HG03064 (cell line): ENCODE measurements around the gene ITPK1.
"Not testable (repeated sequence)": the region's sequence is repeated elsewhere in the genome, so short reads cannot be mapped to it uniquely, and the experiment has no call there.

ENCODE experiments used
- ATAC-seq: cut with Tn5 transposase; IDR thresholded peaks from one replicate; pipeline ENCODE4 v1.9.1; 2021; ENCODE audit warnings: low read depth; ENCODE audit not compliant: unreplicated experiment

Gene ITPK1

DNA sequence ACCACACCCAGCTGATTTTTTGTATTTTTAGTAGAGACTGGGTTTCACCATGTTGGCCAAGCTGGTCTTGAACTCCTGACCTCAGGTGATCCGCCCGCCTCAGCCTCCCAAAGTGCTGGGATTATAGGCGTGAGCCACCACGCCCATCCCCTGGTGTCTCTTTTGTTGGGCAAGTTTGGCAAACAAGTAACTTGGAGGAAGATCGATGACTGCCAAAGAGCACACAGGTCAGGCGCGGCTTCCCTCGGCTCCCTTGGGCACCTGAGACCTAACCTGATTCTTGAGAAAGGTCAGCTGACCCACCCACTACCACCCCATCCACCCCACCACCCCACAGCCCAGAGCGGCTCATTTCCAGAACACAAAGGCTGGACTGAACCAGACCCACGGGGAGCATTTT lies 9.9 kb downstream of the ITPK1 start:
- ATAC-seq: not testable (repeated sequence)

DNA sequence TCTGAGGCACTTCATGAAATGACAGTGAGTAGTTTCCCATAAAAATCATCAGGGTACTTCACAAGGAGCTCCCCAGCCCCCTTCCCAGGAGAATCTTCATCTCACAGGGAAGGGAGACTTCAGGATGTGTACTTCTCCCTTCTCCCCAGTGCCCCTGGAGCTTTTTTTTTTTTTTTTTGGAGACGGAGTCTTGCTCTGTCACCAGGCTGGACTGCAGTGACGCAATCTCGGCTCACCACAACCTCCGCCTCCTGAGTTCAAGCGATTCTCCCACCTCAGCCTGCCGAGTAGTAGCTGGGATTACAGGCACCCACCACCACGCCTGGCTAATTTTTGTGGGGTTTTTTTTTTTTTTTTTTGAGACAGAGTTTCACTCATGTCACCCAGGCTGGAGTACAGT lies 10.4 kb downstream of the ITPK1 start:
- ATAC-seq: no peak

DNA sequence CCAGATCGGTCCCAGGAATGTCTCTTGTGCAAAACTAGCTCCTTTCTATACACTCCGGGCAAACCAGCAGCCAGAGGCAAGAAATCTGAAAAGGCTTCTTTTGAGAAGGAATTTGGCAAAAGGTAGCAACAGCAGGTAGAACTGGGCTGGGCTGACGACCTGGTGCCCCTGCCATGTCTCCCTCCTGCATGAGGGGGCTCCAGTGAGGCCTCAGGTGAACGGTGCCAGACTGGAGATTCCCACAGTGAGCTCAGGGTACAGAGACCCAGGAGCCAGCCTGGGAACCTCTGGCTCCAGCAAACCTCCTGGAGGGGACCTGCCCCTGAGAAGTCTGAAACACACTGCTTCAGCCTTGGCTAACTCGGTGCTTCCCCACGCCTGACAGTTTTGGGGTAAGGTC lies 10.8 kb downstream of the ITPK1 start:
- ATAC-seq: no peak

- peak; percentile 96 for ATAC-seq
These were observed 12.2 kb downstream of the ITPK1 start for GRCh38 chr14:93103392-93104080.

DNA sequence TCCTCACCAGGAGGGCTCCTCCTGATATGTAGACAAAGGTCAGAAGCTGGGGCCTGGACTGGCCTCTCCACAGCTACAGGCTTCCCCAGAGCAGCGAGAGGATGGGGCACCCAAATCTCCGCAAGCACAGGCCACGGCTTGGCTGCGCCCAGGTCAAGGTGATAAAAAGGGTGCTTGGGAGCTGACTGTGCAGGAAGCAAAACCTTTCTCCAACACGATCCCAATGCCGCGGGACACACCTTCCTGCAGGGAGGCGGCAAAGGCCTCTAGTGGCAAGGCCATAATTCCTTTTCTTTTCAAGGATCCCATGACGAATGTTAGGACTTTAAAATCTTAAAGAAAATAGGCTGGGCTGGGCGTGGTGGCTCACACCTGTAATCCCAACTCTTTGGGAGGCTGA lies 13.6 kb downstream of the ITPK1 start:
- no peak for ATAC-seq

DNA sequence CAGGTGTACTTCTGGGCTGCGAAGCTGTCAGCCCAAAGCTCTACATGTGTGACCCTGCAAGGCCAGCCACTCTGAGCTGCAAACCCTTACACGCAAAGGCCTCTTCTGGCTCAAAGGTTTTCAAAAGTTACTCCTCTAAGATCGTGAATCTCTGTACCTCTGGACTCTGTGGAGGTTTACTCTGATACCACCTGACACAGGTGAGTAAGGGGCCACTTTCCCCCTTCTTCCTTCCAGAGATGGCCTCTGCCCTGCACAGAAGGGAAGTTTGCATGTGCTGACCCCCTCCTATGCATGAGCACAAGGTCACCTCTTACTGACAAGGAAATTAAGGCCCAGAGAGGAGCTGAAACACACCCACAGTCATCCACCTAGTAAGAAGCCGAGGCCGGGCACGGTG lies 14.5 kb downstream of the ITPK1 start:
- no peak for ATAC-seq

- ATAC-seq: no peak
These were observed 15.2 kb downstream of the ITPK1 start for GRCh38 chr14:93100570-93100969.

DNA sequence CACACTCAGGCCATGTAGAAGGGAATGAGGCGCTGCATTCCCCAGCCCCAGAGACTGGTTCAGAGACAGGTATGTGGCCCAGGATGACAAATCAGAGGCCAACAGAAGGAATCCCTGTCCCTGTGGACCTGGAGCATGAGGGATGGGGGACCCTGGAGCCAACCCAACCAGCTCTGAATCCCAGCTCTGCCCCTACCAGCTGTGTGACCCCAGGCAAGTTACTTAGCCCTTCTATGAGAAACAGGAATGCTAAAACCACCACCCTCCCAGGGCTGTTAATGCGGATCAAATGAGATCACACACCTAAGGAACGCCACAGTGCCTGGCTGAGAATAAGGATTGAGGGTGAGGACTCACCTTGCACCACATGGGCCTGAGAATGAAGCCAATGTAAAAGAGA lies 15.6 kb downstream of the ITPK1 start:
- no peak for ATAC-seq

DNA sequence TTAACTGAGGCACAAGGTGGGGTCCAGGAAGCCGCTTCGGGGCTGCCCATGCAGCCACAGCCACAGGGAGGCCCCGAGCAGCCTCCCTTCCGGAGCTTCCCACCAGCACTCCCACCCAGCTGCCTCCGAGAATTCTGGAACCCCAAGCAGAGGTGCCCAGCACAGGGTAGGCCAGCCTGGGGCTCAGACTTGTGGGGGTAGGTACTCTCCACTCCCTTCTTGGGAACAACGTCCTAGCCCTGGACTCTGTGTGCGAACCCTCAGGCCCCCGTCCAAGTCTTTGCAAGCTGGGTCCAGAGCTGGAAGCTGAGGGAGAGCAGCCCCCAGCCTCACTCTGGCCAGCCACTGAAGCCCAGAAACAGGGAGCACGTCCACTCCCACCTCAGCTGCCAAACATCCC lies 16.1 kb downstream of the ITPK1 start:
- ATAC-seq: no peak

- no peak for ATAC-seq
These were observed 16.5 kb downstream of the ITPK1 start for GRCh38 chr14:93099196-93099595.

GRCh38 chr14:93096691-93097322 lies 18.9 kb downstream of the ITPK1 start:
- no peak for ATAC-seq

DNA sequence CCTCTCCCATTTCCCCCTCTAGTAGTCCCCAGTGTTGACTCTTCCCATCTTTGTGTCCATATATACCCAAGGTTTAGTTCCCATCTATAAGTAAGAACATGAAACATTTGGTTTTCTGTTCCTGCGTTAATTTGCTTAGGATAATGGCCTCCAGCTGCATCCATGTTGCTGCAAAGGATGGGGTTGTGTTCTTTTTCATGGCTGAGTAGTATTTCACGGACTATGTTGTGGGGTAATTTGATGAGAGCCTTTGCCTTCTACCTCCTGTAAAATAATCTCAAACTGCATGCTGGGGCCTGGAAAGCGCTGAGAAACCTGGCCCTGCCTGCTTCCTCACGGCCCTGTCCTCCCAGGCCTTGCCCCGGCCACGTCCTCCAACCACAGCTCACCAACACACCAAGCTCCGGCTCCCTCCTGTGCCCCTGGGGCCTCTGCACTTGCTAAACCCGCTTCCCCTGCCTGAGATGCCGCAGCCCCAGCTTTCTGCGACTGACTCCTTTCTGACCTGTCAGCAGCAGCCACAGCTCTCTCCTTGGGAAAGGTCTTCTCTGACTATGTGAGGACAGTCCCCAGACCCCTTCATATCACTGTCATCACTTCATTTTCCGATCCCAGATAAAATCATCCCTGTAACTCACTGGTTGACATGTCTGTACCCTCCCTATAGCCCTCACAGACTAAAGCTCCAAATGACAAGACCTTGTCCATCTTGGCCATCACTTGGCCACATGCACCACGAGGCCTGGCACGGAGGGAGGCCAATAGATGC lies 19.8 kb downstream of the ITPK1 start:
- no peak for ATAC-seq

- ATAC-seq: no peak
These were observed 21.4 kb downstream of the ITPK1 start for GRCh38 chr14:93094121-93094918.

DNA sequence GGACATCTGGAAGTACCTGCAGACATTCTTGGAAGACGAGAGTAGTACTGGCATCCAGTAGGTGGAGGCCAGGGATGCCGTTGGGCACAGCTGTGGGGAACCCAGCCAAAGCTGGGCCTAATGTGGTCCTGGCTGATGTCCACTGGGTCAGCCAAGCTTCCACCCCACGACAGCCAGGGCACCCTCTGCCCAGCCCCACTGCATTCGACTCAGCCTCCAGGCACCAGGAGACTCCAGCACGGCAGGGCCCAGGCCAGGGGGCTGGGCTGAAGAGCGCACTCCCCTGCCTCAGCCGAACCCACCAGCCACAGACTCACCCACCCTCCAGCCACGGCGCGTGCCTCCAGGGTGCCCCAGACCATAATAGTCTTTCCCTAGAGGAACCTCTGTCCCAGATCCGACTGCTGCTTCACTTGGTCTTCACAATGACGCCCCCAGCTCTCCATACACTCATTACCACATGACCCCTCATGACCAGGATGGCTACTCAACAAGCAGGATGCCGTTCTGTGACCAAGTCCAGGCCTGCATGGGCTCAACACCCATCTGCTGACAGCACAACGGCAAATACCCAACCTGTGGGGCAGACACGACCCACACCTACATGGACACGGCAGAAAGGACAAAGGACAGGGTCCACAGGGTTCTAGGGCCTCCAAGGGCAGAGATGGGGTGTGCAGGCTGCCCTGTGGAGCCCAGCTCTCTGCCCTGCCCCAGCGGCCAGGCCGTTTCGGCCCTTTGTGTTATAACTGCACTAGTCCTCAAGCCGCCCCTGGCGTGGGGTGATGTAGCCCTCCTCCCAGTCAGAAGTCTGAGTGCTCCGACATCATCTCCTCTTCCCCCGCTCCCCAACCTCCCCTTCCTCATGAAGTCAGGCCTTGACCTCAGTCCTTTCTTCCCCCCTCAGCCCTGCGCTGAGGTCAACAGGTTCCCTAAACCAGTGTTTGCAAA lies 22.8 kb downstream of the ITPK1 start:
- no peak for ATAC-seq

- ATAC-seq: no peak
These were observed 24.1 kb downstream of the ITPK1 start for GRCh38 chr14:93091666-93092065.

DNA sequence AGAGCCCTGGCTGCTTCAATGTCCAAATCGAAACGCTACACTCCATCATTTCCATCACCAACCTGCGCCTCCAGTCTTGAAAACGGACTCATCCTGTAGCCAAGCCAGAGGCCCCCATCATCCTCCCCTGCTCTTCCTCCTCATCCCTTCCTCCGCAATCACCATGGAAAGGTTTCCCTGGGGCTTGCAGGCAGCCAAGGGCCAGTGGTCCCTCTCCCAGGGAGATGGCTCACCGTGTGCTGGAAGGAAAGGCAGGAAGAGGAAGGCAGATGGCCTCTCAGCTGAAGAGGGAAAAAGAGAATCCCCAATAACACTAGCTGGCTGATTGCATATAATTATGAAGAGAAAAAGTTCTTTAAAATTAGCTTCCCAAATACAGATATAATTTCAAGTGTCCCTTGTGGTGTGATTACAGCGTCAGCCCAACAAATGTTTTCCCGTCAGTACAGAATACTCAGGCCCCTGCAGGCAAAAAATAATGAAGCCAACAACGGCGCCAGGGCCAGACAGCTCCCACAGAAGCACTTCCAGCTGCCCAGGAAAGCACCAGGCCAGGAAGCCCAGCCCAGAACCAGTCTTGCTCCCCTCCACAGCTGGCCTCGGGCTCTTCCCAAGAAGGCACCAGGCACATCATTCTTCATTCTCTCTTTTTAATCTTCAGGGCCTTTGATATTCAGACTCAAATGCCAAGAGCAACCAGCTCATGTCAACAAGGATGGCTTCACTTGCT lies 24.7 kb downstream of the ITPK1 start:
- no peak for ATAC-seq

DNA sequence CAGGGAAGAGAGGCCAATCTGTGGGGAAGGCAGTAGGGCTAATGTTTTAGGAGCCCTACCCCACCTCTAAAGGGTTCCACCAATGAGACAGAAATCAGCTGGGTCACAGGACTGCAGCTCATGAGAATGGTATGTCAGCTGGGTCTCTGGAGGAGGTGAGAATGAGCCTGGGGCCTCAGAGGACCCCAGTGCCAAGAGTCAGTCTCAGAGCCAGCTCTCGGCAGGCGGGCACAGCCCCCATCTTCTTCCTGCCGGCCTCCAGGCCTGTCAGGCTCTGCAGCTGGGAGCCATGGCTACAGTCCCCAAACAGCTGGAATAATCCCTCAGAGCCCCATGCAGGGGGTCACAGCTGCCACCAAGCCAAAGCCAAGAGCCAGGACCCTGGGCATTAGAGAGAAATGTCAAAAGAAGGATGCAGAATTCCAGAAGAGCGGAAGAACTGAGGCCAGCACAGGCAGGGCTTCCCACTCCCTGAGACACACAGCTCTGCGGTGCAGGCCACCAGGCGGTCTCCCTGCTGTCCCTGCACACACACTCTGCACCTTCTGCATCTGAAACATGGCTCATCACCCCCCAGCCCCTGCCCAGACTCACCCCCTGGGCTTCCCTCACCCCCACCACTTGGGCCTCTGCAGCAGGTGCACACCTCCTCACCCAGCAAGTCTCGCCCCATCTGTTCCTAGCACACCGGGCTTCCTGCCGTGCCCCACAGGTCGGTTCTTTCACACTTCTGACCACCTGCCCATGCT lies 26.0 kb downstream of the ITPK1 start:
- no peak for ATAC-seq

DNA sequence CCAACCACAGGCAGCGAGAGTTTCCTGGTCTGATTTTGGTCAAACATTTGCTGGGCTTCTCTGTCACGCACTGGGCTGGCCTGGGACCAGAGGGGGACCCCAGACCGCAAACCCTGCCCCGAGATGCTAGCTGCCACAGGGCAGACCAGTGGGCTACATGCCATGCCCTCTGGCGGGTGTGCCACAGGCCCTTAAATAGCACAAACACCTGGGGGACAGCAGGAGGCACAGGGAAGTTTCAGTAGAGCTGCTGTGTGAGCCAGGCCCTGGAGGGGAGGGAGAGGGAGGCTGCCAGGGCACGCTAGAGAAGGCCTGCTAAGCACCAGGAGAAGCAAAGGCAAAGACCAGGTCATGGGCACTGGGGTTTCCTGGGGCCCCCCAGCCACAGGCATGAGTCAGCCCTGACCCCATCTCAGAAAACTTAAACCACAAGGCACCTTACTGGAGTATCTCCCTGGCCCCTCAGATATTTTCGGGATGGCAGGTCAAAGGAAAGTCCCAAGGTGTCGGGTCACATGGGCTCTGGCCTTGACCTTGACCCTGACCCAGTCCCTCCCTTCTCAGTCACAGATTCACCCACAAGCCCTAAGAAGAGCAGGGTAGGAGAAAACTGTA lies 29.2 kb downstream of the ITPK1 start:
- no peak for ATAC-seq
